Neural crest cell (in vitro differentiated cells): ENCODE results near the gene SLC25A13. TPM values are rescaled to one million over a fixed set of nuclear protein-coding genes. Genes with fewer than 3 reads are reported as not detected.

ENCODE experiments used
- DNase-seq: peaks from one replicate; pipeline ENCODE4 v3.0.0; 2021; ENCODE audit warnings: low read depth, mixed read lengths, low spot score
- H3K27ac Mint-ChIP-seq: one replicate; pipeline ENCODE4 v1.8.0; 2021; ENCODE audit warnings: mild to moderate bottlenecking, mixed read lengths; ENCODE audit not compliant: unreplicated experiment
- H3K27me3 Mint-ChIP-seq: 2 replicates; pipeline ENCODE4 v1.8.0; 2021; ENCODE audit warnings: low read depth, mild to moderate bottlenecking, mixed read lengths
- H3K36me3 Mint-ChIP-seq: 2 replicates; pipeline ENCODE4 v1.8.0; 2021; ENCODE audit warnings: low read depth, mild to moderate bottlenecking, mixed read lengths
- H3K4me1 Mint-ChIP-seq: 2 replicates; pipeline ENCODE4 v1.8.0; 2021; ENCODE audit warnings: mixed read lengths
- H3K4me3 Mint-ChIP-seq: one replicate; pipeline ENCODE4 v1.8.0; 2021; ENCODE audit warnings: mild to moderate bottlenecking, mixed read lengths
- H3K9me3 Mint-ChIP-seq: 2 replicates; pipeline ENCODE4 v1.8.0; 2021; ENCODE audit warnings: mixed read lengths
- total RNA-seq: library from RNA; stranded (reverse); gene quantifications from 2 replicates; pipeline ENCODE4 v1.2.1, GENCODE V29; 2021
- TF ChIP-seq, protein P1 (sequence below): fragments of 200-600 bp; sonication (generic); conservative IDR thresholded peaks from 2 replicates; pipeline ENCODE4 v1.5.0; 2021; ENCODE audit warnings: antibody characterized with exemption, mild to moderate bottlenecking

SLC25A13 gene
- total RNA-seq, 1 donor from 2014 or later: 68.3 TPM

DNA sequence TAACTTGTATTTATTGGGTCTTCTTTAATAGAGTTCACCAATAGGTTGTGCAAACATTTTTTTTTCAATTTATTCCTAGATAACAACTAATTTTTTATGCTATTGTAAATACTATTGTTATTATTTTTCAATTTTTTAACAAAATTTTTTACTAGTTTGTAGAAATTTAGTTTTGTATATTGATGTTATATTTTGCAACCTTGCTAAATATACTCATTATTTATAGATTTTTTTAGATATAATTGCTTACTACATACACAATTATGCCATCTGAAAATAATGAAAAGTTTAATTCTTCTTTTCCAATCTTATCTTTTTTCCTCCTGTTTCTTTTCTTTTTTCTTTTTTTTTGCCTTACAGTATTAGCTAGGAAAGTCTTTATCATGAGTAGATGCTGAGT is 216.9 kb downstream of the SLC25A13 start:
- no peaks in the 10 kb centered on the region for H3K4me1 Mint-ChIP-seq
- DNase-seq: no peak
- no peak overlapping the region for H3K4me3 Mint-ChIP-seq
- no peak overlapping the region for H3K27ac Mint-ChIP-seq
- no peaks in the 10 kb centered on the region for H3K27me3 Mint-ChIP-seq
- no peaks in the 10 kb centered on the region for H3K36me3 Mint-ChIP-seq
- TF ChIP-seq, protein P1, sequence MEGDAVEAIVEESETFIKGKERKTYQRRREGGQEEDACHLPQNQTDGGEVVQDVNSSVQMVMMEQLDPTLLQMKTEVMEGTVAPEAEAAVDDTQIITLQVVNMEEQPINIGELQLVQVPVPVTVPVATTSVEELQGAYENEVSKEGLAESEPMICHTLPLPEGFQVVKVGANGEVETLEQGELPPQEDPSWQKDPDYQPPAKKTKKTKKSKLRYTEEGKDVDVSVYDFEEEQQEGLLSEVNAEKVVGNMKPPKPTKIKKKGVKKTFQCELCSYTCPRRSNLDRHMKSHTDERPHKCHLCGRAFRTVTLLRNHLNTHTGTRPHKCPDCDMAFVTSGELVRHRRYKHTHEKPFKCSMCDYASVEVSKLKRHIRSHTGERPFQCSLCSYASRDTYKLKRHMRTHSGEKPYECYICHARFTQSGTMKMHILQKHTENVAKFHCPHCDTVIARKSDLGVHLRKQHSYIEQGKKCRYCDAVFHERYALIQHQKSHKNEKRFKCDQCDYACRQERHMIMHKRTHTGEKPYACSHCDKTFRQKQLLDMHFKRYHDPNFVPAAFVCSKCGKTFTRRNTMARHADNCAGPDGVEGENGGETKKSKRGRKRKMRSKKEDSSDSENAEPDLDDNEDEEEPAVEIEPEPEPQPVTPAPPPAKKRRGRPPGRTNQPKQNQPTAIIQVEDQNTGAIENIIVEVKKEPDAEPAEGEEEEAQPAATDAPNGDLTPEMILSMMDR: no peak
- peaks cover 3% of the 10 kb centered on the region for H3K9me3 Mint-ChIP-seq

DNA sequence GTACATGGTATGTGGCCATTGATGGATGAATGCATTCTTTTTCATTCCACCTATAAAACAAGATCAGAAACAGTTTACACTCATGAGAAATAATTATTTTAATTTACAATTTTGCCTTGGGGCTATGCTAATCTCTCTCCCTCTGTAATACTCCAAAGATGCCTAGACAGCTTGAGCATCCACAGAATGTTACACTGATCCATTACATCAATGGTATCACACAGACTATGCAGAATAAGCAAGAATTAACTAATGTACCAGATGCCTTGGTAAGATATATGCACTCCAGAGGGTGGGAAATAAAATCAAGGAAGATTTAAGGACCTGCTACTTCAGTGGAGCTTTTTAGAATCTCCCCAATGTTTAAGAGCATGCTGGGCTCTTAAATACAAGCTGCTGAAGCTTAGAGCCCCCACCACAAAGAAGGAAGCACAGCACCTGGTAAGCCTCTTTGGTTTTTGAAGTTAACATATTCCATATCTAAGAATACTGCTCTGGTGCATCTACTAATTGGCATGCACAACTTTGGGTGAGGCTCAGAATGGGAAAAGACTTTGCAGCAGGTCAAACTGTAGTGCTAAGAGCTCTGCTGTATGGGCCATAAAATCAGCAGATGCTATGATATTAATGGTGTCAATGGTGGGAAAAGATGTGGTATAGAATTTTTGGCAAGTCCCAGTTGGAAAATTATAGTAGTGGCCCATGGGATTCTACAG is 219.6 kb downstream of the SLC25A13 start:
- Mint-ChIP-seq H3K27ac (no peak overlapping the region), H3K4me1 (no peaks in the 10 kb centered on the region), H3K36me3 (no peaks in the 10 kb centered on the region), H3K27me3 (no peaks in the 10 kb centered on the region), H3K9me3 (peaks cover 2% of the 10 kb centered on the region), H3K4me3 (no peak overlapping the region)
- no peak for DNase-seq
- TF ChIP-seq, protein P1: no peak

DNA sequence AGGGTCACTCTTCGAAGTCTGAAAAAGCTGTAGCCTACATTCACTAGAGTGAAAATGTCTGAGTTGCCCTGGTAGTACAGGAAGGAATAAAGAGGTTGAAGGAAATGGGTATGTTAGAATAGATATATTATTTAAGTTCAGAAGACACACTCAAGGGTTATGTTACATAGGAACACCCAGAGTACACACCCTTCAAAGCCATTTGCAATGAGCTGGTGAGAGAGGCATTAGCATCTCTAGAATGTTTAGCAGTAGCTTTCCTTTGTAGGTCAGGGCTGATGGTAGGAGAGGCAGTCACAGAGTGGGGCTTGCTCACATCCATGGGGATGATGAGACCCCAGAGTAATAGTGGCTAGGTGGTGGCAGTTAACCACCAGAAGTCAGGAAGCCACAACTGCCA is 221.2 kb downstream of the SLC25A13 start:
- H3K27me3 Mint-ChIP-seq: no peaks in the 10 kb centered on the region
- TF ChIP-seq, protein P1: no peak
- H3K27ac Mint-ChIP-seq: no peak overlapping the region
- H3K36me3 Mint-ChIP-seq: no peaks in the 10 kb centered on the region
- no peak for DNase-seq
- H3K9me3 Mint-ChIP-seq: peaks cover 2% of the 10 kb centered on the region
- H3K4me1 Mint-ChIP-seq: no peaks in the 10 kb centered on the region
- no peak overlapping the region for H3K4me3 Mint-ChIP-seq

DNA sequence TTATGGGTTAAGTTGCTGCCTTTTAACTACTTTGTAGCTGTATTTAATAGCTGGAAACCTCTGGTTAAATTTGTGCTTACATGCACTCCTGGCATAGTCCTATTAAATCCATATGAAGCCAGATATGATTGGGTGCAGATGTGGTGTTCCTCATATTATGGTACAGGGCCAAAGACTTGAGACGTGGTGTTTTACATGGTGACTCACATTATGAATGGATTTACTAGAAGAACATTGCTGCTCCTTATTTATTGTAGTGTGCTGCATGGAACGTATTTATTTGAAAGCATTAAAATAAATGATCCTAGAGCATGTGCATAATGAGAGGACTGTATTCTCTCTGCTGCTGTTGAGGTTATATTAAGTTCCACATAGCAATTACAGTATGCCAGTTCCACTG is 224.1 kb downstream of the SLC25A13 start:
- no peak overlapping the region for H3K27ac Mint-ChIP-seq
- H3K4me3 Mint-ChIP-seq: no peak overlapping the region
- no peaks in the 10 kb centered on the region for H3K4me1 Mint-ChIP-seq
- H3K36me3 Mint-ChIP-seq: no peaks in the 10 kb centered on the region
- peaks cover 4% of the 10 kb centered on the region for H3K27me3 Mint-ChIP-seq
- DNase-seq: no peak
- peaks cover 2% of the 10 kb centered on the region for H3K9me3 Mint-ChIP-seq
- TF ChIP-seq, protein P1: no peak

DNA sequence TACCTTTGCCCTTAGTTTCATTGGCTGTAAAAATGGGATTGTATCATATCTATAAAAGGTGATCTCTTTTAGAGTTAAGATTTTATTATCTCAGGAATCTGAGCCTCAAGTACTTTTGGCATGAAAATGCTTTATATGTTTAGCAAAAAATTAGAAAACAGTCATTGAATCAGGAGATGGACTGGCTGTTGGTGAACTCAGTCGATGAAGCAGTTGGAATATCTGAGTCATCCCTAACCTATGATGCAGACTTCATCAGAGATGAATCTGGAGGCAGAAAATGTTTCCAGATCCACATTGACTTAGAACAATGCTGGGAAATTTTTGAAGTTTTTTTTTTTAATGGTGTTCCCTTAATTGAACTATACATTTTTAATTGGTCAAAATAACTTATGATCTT is 228.5 kb downstream of the SLC25A13 start:
- peaks cover 2% of the 10 kb centered on the region for H3K9me3 Mint-ChIP-seq
- peaks cover 7% of the 10 kb centered on the region for H3K27me3 Mint-ChIP-seq
- H3K4me1 Mint-ChIP-seq: no peaks in the 10 kb centered on the region
- H3K4me3 Mint-ChIP-seq: no peak overlapping the region
- DNase-seq: no peak
- TF ChIP-seq, protein P1: no peak
- H3K36me3 Mint-ChIP-seq: no peaks in the 10 kb centered on the region
- no peak overlapping the region for H3K27ac Mint-ChIP-seq
